ENCODE results near the gene TAL1.

TAL1 gene

GRCh38 chr1:47190857-47191256 lies 41.2 kb downstream of the TAL1 start:
- H3K4me3 ChIP-seq (ENCODE audit: low read depth, low read length) = no peak overlapping the region
- no peak for TF ChIP-seq CTCF (IDR thresholded peaks at IDR 0.05; ENCODE audit: insufficient read depth, low read depth, low read length, missing control alignments)
- no peak for DNase-seq (ENCODE audit: low read depth)

DNA sequence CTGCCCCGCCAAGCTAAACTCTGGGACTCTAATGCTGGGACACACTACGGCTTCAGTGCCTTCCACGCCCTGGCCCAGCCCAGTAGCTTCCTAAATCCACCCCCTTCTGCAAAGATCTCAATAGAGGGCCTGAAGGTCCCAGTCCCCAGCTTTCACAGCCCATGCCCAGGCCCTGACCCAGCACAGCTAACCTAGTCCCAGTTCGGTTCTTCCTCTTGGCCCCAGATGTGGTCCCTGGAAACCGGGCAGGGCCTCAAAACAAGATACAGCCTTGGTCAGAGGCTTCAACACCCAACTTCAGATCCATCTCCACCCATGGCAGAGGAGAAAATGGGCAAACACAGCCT lies 41.5 kb downstream of the TAL1 start:
- H3K4me3 ChIP-seq (ENCODE audit: low read depth, low read length) = no peak overlapping the region
- DNase-seq (ENCODE audit: low read depth) = no peak
- no peak for TF ChIP-seq CTCF (IDR thresholded peaks at IDR 0.05; ENCODE audit: insufficient read depth, low read depth, low read length, missing control alignments)

DNA sequence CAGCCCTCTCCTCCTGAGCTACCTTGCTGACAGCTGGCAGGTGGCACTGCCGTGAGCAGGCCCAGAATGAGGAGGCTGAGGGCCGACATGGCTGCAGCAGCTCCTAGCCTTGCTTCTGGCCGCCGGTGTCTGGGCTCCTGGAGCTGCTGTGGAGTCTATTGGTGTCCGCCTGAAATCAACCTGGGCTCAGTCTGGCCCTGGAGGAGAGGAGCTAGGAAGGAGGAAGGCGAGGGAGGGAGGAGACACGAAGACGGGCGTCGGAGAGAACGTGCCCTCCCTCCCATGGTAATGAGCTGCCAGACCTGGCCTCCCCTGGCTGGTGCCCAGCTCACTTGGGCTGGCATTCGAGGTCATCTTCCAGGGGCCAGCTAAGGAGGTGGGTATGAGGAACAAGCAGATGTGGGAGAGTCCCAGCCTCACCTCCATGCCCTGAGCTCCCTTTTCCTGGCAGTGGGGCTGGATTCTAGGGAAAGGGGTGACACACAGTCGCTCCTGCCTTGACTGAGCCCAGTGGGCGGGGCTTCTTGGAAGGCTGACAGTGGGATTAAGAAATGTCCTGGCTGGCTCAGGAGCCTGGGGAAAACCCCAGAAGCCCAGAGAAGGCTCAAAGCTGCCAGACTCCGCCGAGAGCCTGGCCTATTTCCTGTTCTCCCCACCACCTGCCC lies 42.0 kb downstream of the TAL1 start, which contains the start of gene PDZK1IP1:
Gene PDZK1IP1 (minus strand): TSS at position 193 of the 665 bp plus-strand sequence. CDS start 104 bp downstream, at position 89.
- DNase-seq (ENCODE audit: low read depth) = no peak
- H3K4me3 ChIP-seq (ENCODE audit: low read depth, low read length) = no peak within 1 kb of the TSS
- no peak for TF ChIP-seq CTCF (IDR thresholded peaks at IDR 0.05; ENCODE audit: insufficient read depth, low read depth, low read length, missing control alignments)

- no peak for DNase-seq (ENCODE audit: low read depth)
- H3K4me3 ChIP-seq (ENCODE audit: low read depth, low read length) = no peak overlapping the region
- TF ChIP-seq CTCF (IDR thresholded peaks at IDR 0.05; ENCODE audit: insufficient read depth, low read depth, low read length, missing control alignments) = no peak
Measured at GRCh38 chr1:47188791-47189785, 42.9 kb downstream of the TAL1 start.

- no peak for TF ChIP-seq CTCF (IDR thresholded peaks at IDR 0.05; ENCODE audit: insufficient read depth, low read depth, low read length, missing control alignments)
- no peak overlapping the region for H3K4me3 ChIP-seq (ENCODE audit: low read depth, low read length)
- DNase-seq (ENCODE audit: low read depth) = no peak
Measured at GRCh38 chr1:47187926-47188250, 44.1 kb downstream of the TAL1 start.

GRCh38 chr1:47187231-47187925 lies 44.6 kb downstream of the TAL1 start:
- no peak for DNase-seq (ENCODE audit: low read depth)
- no peak overlapping the region for H3K4me3 ChIP-seq (ENCODE audit: low read depth, low read length)
- no peak for TF ChIP-seq CTCF (IDR thresholded peaks at IDR 0.05; ENCODE audit: insufficient read depth, low read depth, low read length, missing control alignments)

All from GM12865 (cell line).